Natural killer cell (primary cell): ENCODE results near the gene PPP2R3B. TPM values are rescaled to one million over a fixed set of nuclear protein-coding genes. Genes with fewer than 3 reads are reported as not detected.
"Not testable (repeated sequence)": the region's sequence is repeated elsewhere in the genome, so short reads cannot be mapped to it uniquely, and the experiment has no call there.

ENCODE experiments used
- ATAC-seq, 3 donors: fragments of 150-1000 bp in 2 of 3; fragments of 200-7000 bp in 1 of 3; cut with Tn5 transposase; 1 replicate in 1 of 3; 2 replicates in 2 of 3; pipeline ENCODE4 v1.10.0; 2021; ENCODE audit warnings: mild to moderate bottlenecking in 2 of 3, moderate library complexity in 2 of 3
- DNase-seq, 2 donors: peaks; one replicate each; pipeline versions ENCODE4 v3.0.0 to v3.0.0-alpha.2; 2013 to 2021; ENCODE audit warnings: mixed read lengths in 1 of 2
- H3K27ac ChIP-seq: one replicate; pipeline ENCODE4 v1.5.1; 2013; ENCODE audit warnings: mild to moderate bottlenecking, low read length
- H3K27me3 ChIP-seq: one replicate; pipeline ENCODE4 v1.6.1; 2013; ENCODE audit warnings: low read length; ENCODE audit not compliant: control insufficient read depth, insufficient read depth
- H3K36me3 ChIP-seq: one replicate; pipeline ENCODE4 v1.6.1; 2013; ENCODE audit warnings: low read length; ENCODE audit not compliant: control insufficient read depth, insufficient read depth
- H3K4me1 ChIP-seq: one replicate; pipeline ENCODE4 v1.6.1; 2013; ENCODE audit warnings: low read length; ENCODE audit not compliant: control insufficient read depth, insufficient read depth
- H3K4me3 ChIP-seq: one replicate; pipeline ENCODE4 v1.5.1; 2013; ENCODE audit warnings: low read length
- H3K9me3 ChIP-seq: one replicate; pipeline ENCODE4 v1.6.1; 2013; ENCODE audit warnings: low read length; ENCODE audit not compliant: control insufficient read depth, insufficient read depth
- H3K27ac Mint-ChIP-seq, 2 donors: one replicate each; pipeline ENCODE4 v1.8.0; 2022; ENCODE audit warnings: mild to moderate bottlenecking in 2 of 2, mixed read lengths in 2 of 2, moderate library complexity in 1 of 2
- H3K27me3 Mint-ChIP-seq, 2 donors: one replicate each; pipeline ENCODE4 v1.8.0; 2022; ENCODE audit warnings: low read depth in 2 of 2, mixed read lengths in 2 of 2
- H3K36me3 Mint-ChIP-seq: one replicate; pipeline ENCODE4 v1.8.0; 2022; ENCODE audit warnings: mixed read lengths
- H3K4me1 Mint-ChIP-seq, 2 donors: one replicate each; pipeline ENCODE4 v1.8.0; 2022; ENCODE audit warnings: mixed read lengths in 2 of 2
- H3K4me3 Mint-ChIP-seq: one replicate; pipeline ENCODE4 v1.8.0; 2022; ENCODE audit warnings: mild to moderate bottlenecking, moderate library complexity, mixed read lengths
- H3K9me3 Mint-ChIP-seq, 2 donors: one replicate each; pipeline ENCODE4 v1.8.0; 2022; ENCODE audit warnings: mixed read lengths in 2 of 2
- CTCF ChIP-seq: fragments of 200-600 bp; IDR thresholded peaks from one replicate; pipeline ENCODE4 v1.8.0; 2022; ENCODE audit warnings: antibody characterized with exemption
- WGBS: methylation state at CpG from one replicate; pipeline ENCODE4 v1.1.7; 2013; ENCODE audit warnings: missing lambda C conversion rate; ENCODE audit not compliant: insufficient coverage; 5-methylcytosine and 5-hydroxymethylcytosine counted together
- intact Hi-C: fragments of 100-400 bp; cut with micrococcal nuclease; formaldehyde crosslinking; loops from one replicate; pipeline ENCODE4 v1.14.2; 2022
- total RNA-seq, 4 donors: library from RNA; stranded (reverse); fragments of 120-200 nt in 1 of 4; gene quantifications; one replicate each; pipeline versions ENCODE4 v1.2.3 to v1.2.4, GENCODE V29; 2013 to 2022

Gene PPP2R3B
- total RNA-seq, 3 donors from 2014 or later (not counting 1 experiment from before 2014, with no cell fraction given): 14.0 to 19.4 (median 14.6) TPM

GRCh38 chrX:418927-419729 lies 32.4 kb upstream of the PPP2R3B start:
- no peak for TF ChIP-seq CTCF
- intact Hi-C loops: no loop called here
- Histone ChIP-seq H3K27ac (no peak overlapping the region), H3K9me3 (no peaks in the 10 kb centered on the region), H3K36me3 (no peaks in the 10 kb centered on the region), H3K27me3 (no peaks in the 10 kb centered on the region), H3K4me1 (no peaks in the 10 kb centered on the region), H3K4me3 (no peak overlapping the region)
- no peak for ATAC-seq
- WGBS: 94% methylated on average over 54 of the region's 55 CpGs
- Mint-ChIP-seq H3K36me3 (no peaks in the 10 kb centered on the region), H3K9me3 (no peaks in the 10 kb centered on the region), H3K4me1 (no peaks in the 10 kb centered on the region), H3K4me3 (no peak overlapping the region), H3K27ac (no peak overlapping the region), H3K27me3 (peaks cover 0 to 4% of the 10 kb centered on the region in 2 donors)
- DNase-seq: no peak

GRCh38 chrX:415498-415897 lies 28.8 kb upstream of the PPP2R3B start:
- H3K27me3 Mint-ChIP-seq, H3K4me1 Mint-ChIP-seq, H3K27ac Mint-ChIP-seq, H3K9me3 Mint-ChIP-seq, H3K9me3 ChIP-seq, ATAC-seq, H3K27me3 ChIP-seq, H3K4me1 ChIP-seq, H3K4me3 ChIP-seq, H3K4me3 Mint-ChIP-seq, H3K27ac ChIP-seq, DNase-seq, H3K36me3 ChIP-seq, H3K36me3 Mint-ChIP-seq, intact Hi-C loops: not testable (repeated sequence)
- WGBS: 85% methylated on average over 5 of the region's 5 CpGs

GRCh38 chrX:413322-414201 lies 26.9 kb upstream of the PPP2R3B start:
- Histone ChIP-seq H3K36me3 (no peaks in the 10 kb centered on the region), H3K4me3 (no peak overlapping the region), H3K27me3 (no peaks in the 10 kb centered on the region), H3K4me1 (no peaks in the 10 kb centered on the region), H3K27ac (no peak overlapping the region), H3K9me3 (peaks cover 3% of the 10 kb centered on the region)
- 25% methylated on average over 46 of the region's 47 CpGs for WGBS
- Mint-ChIP-seq H3K4me3 (no peak overlapping the region), H3K9me3 (peaks cover 0 to 2% of the 10 kb centered on the region in 2 donors), H3K4me1 (no peaks in the 10 kb centered on the region), H3K36me3 (no peaks in the 10 kb centered on the region), H3K27ac (no peak overlapping the region), H3K27me3 (peaks cover 7 to 9% of the 10 kb centered on the region in 2 donors)
- DNase-seq: no peak
- no peak for ATAC-seq
- intact Hi-C loops: no loop called here
- TF ChIP-seq CTCF: no peak

- Histone ChIP-seq H3K36me3 (no peaks in the 10 kb centered on the region), H3K27me3 (no peaks in the 10 kb centered on the region), H3K27ac (no peak overlapping the region), H3K4me1 (no peaks in the 10 kb centered on the region), H3K4me3 (no peak overlapping the region), H3K9me3 (peaks cover 4% of the 10 kb centered on the region)
- Mint-ChIP-seq H3K4me3 (no peak overlapping the region), H3K36me3 (no peaks in the 10 kb centered on the region), H3K27me3 (peaks cover 7 to 9% of the 10 kb centered on the region in 2 donors), H3K27ac (no peak overlapping the region), H3K4me1 (no peaks in the 10 kb centered on the region), H3K9me3 (peaks cover 0 to 2% of the 10 kb centered on the region in 2 donors)
- ATAC-seq (no peak), DNase-seq (no peak)
- 94% methylated on average over 17 of the region's 17 CpGs for WGBS
- TF ChIP-seq CTCF: no peak
- intact Hi-C loops: no loop called here
Observed at GRCh38 chrX:410296-410695, 23.6 kb upstream of the PPP2R3B start.
